Mesothelial cell of epicardium (in vitro differentiated cells): ENCODE results near the gene TMEM80. TPM values are rescaled to one million over a fixed set of nuclear protein-coding genes. Genes with fewer than 3 reads are reported as not detected.
"Not testable (repeated sequence)": the region's sequence is repeated elsewhere in the genome, so short reads cannot be mapped to it uniquely, and the experiment has no call there.

Experiments used
- DNase-seq, 2 experiments: peaks; one replicate each; pipeline ENCODE4 v3.0.0; 2021; ENCODE audit warnings: low spot score in 2 of 2; ENCODE audit not compliant: unreplicated experiment in 2 of 2
- H3K27ac Mint-ChIP-seq: 2 replicates; pipeline ENCODE4 v1.8.0; 2021; ENCODE audit warnings: mixed read lengths
- H3K27me3 Mint-ChIP-seq: 2 replicates; pipeline ENCODE4 v1.8.0; 2021; ENCODE audit warnings: low read depth, mixed read lengths
- H3K36me3 Mint-ChIP-seq: 2 replicates; pipeline ENCODE4 v1.8.0; 2021; ENCODE audit warnings: mixed read lengths
- H3K4me1 Mint-ChIP-seq: 2 replicates; pipeline ENCODE4 v1.8.0; 2021; ENCODE audit warnings: mixed read lengths
- H3K4me3 Mint-ChIP-seq: 2 replicates; pipeline ENCODE4 v1.8.0; 2021; ENCODE audit warnings: mild to moderate bottlenecking, moderate library complexity, mixed read lengths
- H3K9me3 Mint-ChIP-seq: 2 replicates; pipeline ENCODE4 v1.8.0; 2021; ENCODE audit warnings: mixed read lengths
- total RNA-seq: library from RNA; stranded (reverse); gene quantifications from 3 replicates; pipeline ENCODE4 v1.2.1, GENCODE V29; 2021
- TF ChIP-seq, protein P1 (sequence below): fragments of 200-600 bp; sonication (generic); IDR thresholded peaks from one replicate; pipeline ENCODE4 v1.5.0; 2021; ENCODE audit warnings: antibody characterized with exemption; ENCODE audit not compliant: unreplicated experiment

TMEM80 gene
- total RNA-seq, 1 donor from 2014 or later, result 28.7 TPM

DNA sequence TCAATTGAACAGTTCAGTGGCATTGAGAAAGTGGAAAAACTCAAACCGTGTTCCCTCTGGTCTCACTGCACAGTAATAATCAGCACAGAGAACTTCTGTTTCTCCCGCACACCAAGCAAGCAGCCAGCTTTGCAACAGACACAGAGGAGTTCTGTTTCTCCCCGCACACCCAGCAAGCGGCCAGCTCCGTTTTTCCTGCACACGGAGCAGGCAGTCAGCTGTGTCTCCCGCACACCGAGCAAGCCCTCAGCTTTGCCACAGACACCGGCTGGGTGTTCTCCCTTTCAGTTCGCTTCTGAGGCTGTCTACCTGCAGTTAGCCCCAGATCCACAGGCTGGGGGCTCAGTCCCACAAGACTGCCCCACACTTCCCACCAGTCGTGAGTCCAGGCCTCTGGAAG is 41.8 kb downstream of the TMEM80 start:
- no peak for DNase-seq
- Mint-ChIP-seq H3K27ac (peak overlapping the region; percentile 14), H3K9me3 (no peaks in the 10 kb centered on the region), H3K4me1 (peaks cover 12% of the 10 kb centered on the region), H3K36me3 (peaks cover 3% of the 10 kb centered on the region), H3K4me3 (peak overlapping the region; percentile 33), H3K27me3 (no peaks in the 10 kb centered on the region)
- TF ChIP-seq, protein P1, sequence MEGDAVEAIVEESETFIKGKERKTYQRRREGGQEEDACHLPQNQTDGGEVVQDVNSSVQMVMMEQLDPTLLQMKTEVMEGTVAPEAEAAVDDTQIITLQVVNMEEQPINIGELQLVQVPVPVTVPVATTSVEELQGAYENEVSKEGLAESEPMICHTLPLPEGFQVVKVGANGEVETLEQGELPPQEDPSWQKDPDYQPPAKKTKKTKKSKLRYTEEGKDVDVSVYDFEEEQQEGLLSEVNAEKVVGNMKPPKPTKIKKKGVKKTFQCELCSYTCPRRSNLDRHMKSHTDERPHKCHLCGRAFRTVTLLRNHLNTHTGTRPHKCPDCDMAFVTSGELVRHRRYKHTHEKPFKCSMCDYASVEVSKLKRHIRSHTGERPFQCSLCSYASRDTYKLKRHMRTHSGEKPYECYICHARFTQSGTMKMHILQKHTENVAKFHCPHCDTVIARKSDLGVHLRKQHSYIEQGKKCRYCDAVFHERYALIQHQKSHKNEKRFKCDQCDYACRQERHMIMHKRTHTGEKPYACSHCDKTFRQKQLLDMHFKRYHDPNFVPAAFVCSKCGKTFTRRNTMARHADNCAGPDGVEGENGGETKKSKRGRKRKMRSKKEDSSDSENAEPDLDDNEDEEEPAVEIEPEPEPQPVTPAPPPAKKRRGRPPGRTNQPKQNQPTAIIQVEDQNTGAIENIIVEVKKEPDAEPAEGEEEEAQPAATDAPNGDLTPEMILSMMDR, result no peak

DNA sequence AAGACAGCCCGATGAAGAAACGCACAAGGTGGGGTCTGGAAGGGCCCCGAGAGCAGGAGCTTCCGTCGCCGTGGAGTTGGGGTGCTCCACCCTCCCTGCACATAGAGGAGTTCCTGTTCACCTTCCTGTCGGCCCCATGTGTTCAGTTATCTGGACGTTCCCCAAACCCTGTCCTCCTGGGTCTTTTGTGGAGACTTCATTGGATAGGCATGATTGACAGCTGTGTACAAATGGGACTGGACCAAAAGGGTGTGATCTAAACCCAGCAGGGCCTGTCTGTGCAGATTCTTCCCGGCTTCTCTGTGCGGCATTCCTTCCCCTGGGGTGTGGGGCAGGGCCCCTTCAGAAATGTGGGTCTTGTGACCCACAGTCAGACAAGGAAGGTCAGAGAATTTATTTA is 42.3 kb downstream of the TMEM80 start:
- H3K4me3 Mint-ChIP-seq, H3K9me3 Mint-ChIP-seq: not testable (repeated sequence)
- H3K4me1 Mint-ChIP-seq, result peaks cover 12% of the 10 kb centered on the region

GRCh38 chr11:742156-742546 is 46.5 kb downstream of the TMEM80 start:
- no peaks in the 10 kb centered on the region for H3K9me3 Mint-ChIP-seq
- H3K27me3 Mint-ChIP-seq, result no peaks in the 10 kb centered on the region
- H3K4me3 Mint-ChIP-seq, result no peak overlapping the region
- no peak for DNase-seq
- TF ChIP-seq, protein P1, result no peak
- H3K36me3 Mint-ChIP-seq, result no peaks in the 10 kb centered on the region
- peaks cover 14% of the 10 kb centered on the region for H3K4me1 Mint-ChIP-seq
- H3K27ac Mint-ChIP-seq, result no peak overlapping the region

More for the DNA sequence above, 42.3 kb downstream of the TMEM80 start:
- H3K27me3 Mint-ChIP-seq, H3K36me3 Mint-ChIP-seq, DNase-seq: not testable (repeated sequence)
- peak overlapping the region; percentile 14 for H3K27ac Mint-ChIP-seq

GRCh38 chr11:742571-743201 is 47.1 kb downstream of the TMEM80 start:
- TF ChIP-seq, protein P1, result no peak
- DNase-seq, result no peak
- Mint-ChIP-seq H3K4me1 (peaks cover 9% of the 10 kb centered on the region), H3K9me3 (no peaks in the 10 kb centered on the region), H3K36me3 (no peaks in the 10 kb centered on the region), H3K27ac (no peak overlapping the region), H3K27me3 (no peaks in the 10 kb centered on the region), H3K4me3 (no peak overlapping the region)

GRCh38 chr11:745428-745827 is 49.8 kb downstream of the TMEM80 start:
- TF ChIP-seq, protein P1, result no peak
- Mint-ChIP-seq H3K4me1 (peaks cover 17% of the 10 kb centered on the region), H3K9me3 (no peaks in the 10 kb centered on the region), H3K27ac (no peak overlapping the region), H3K27me3 (no peaks in the 10 kb centered on the region), H3K4me3 (no peak overlapping the region), H3K36me3 (no peaks in the 10 kb centered on the region)
- DNase-seq, result no peak

DNA sequence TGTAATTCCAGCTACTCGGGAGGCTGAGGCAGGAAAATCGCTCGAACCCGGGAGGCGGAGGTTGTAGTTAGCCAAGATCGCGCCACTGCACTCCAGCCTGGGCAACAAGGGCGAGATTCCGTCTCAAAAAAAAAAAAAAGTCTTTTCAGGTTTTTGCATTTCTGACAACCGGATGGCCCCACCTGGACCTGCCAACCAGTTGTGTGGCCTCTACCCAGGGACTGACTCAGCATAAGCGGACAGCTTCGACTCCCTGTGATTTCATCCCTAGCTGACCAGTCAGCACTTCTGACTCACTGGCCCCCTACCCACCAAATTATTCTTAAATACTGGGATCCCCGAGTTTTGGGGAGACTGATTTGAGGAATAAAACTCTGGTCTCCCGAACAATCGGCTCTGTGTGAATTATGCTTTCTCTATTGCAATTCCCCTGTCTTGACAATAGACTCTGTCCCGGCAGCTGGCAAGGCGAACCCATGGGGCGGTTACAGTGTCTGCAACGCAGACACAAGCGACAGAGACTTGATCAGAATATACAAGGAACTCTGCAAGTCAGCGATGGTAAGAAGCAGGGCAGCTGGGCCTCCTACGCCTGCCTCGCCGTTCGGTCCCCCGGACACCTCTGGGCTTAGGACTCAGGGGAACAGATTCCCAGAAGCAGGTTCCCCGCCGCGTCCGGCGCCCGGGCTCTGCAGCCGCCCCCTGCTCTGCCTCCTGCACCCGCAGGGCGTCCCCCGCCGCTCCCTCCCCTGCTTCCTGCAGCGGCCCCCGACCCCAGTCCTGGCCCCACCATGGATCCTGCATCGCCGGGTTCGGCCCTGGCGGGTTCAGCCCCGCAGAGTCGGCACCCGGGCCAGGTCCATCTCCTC is 50.9 kb downstream of the TMEM80 start:
- TF ChIP-seq, protein P1, result no peak
- Mint-ChIP-seq H3K27ac (peak overlapping the region; percentile 92), H3K27me3 (no peaks in the 10 kb centered on the region), H3K9me3 (no peaks in the 10 kb centered on the region), H3K4me1 (peaks cover 17% of the 10 kb centered on the region), H3K4me3 (peak overlapping the region; percentile 77), H3K36me3 (no peaks in the 10 kb centered on the region)
- DNase-seq, result no peak
